Trophoblast cell (in vitro differentiated cells and primary cell): ENCODE data around the gene GOLGA8S.
"Not testable (repeated sequence)": the region's sequence is repeated elsewhere in the genome, so short reads cannot be mapped to it uniquely, and the experiment has no call there.

Experiments
- DNase-seq, 2 donors: peaks; one replicate each; pipeline ENCODE4 v3.0.0-alpha.2; 2016
- H2AFZ ChIP-seq: 2 replicates; pipeline ENCODE4 v1.6.1; 2013; ENCODE audit warnings: low read length, moderate library complexity, mild to moderate bottlenecking; ENCODE audit not compliant: insufficient read depth, poor library complexity
- H2AK5ac ChIP-seq: 2 replicates; pipeline ENCODE4 v1.6.1; 2013; ENCODE audit warnings: mild to moderate bottlenecking, low read length
- H2BK120ac ChIP-seq: 2 replicates; pipeline ENCODE4 v1.6.1; 2013; ENCODE audit warnings: low read length, mild to moderate bottlenecking, moderate library complexity; ENCODE audit not compliant: insufficient read depth, poor library complexity
- H2BK12ac ChIP-seq: 2 replicates; pipeline ENCODE4 v1.6.1; 2013; ENCODE audit warnings: mild to moderate bottlenecking, low read length, moderate library complexity
- H2BK5ac ChIP-seq: 2 replicates; pipeline ENCODE4 v1.6.1; 2013; ENCODE audit warnings: low read length, low read depth, moderate library complexity, mild to moderate bottlenecking; ENCODE audit not compliant: poor library complexity
- H3K14ac ChIP-seq: 2 replicates; pipeline ENCODE4 v1.6.1; 2013; ENCODE audit warnings: mild to moderate bottlenecking, low read length
- H3K18ac ChIP-seq: 2 replicates; pipeline ENCODE4 v1.6.1; 2013; ENCODE audit warnings: mild to moderate bottlenecking, low read length
- H3K23ac ChIP-seq: 2 replicates; pipeline ENCODE4 v1.6.1; 2013; ENCODE audit warnings: low read length
- H3K27ac ChIP-seq: 2 replicates; pipeline ENCODE4 v1.5.1; 2013; ENCODE audit warnings: low read depth, mild to moderate bottlenecking, inconsistent platforms, low read length, moderate library complexity
- H3K27me3 ChIP-seq: 2 replicates; pipeline ENCODE4 v1.6.1; 2013; ENCODE audit warnings: inconsistent platforms, mild to moderate bottlenecking, low read length, moderate library complexity; ENCODE audit not compliant: insufficient read depth
- H3K36me3 ChIP-seq, 2 experiments: 1 replicate in 1 of 2; 2 replicates in 1 of 2; pipeline ENCODE4 v1.6.1; 2013; ENCODE audit warnings: low read length in 2 of 2, mild to moderate bottlenecking in 2 of 2, moderate library complexity in 1 of 2; ENCODE audit not compliant: insufficient read depth in 2 of 2, control insufficient read depth in 1 of 2
- H3K4ac ChIP-seq: 2 replicates; pipeline ENCODE4 v1.6.1; 2013; ENCODE audit warnings: low read depth, mild to moderate bottlenecking, low read length, moderate library complexity
- H3K4me1 ChIP-seq, 2 experiments: 1 replicate in 1 of 2; 2 replicates in 1 of 2; pipeline ENCODE4 v1.6.1; 2013; ENCODE audit warnings: low read length in 2 of 2, mild to moderate bottlenecking in 2 of 2, moderate library complexity in 1 of 2; ENCODE audit not compliant: insufficient read depth in 2 of 2, control insufficient read depth in 1 of 2
- H3K4me2 ChIP-seq: 2 replicates; pipeline ENCODE4 v1.6.1; 2013; ENCODE audit warnings: inconsistent platforms, mild to moderate bottlenecking, low read length, moderate library complexity
- H3K4me3 ChIP-seq: 2 replicates; pipeline ENCODE4 v1.5.1; 2013; ENCODE audit warnings: mild to moderate bottlenecking, low read depth, low read length, inconsistent platforms
- H3K79me1 ChIP-seq: one replicate; pipeline ENCODE4 v1.6.1; 2013; ENCODE audit warnings: low read length
- H3K79me2 ChIP-seq: 2 replicates; pipeline ENCODE4 v1.6.1; 2013; ENCODE audit warnings: low read length, mild to moderate bottlenecking; ENCODE audit not compliant: control insufficient read depth, insufficient read depth, poor library complexity
- H3K9ac ChIP-seq: 2 replicates; pipeline ENCODE4 v1.6.1; 2013; ENCODE audit warnings: mild to moderate bottlenecking, low read length
- H3K9me3 ChIP-seq: 2 replicates; pipeline ENCODE4 v1.6.1; 2013; ENCODE audit warnings: low read depth, mild to moderate bottlenecking, control low read depth, inconsistent platforms, low read length; ENCODE audit not compliant: insufficient read depth
- H4K12ac ChIP-seq: 2 replicates; pipeline ENCODE4 v1.6.1; 2013; ENCODE audit warnings: low read depth, mild to moderate bottlenecking, low read length, moderate library complexity
- H4K8ac ChIP-seq: 2 replicates; pipeline ENCODE4 v1.6.1; 2013; ENCODE audit warnings: low read depth, mild to moderate bottlenecking, low read length, moderate library complexity
- H4K91ac ChIP-seq: one replicate; pipeline ENCODE4 v1.6.1; 2013; ENCODE audit warnings: low read depth, mild to moderate bottlenecking, low read length, moderate library complexity
- WGBS: extraction: QIAGEN DNeasy Blood & Tissue Kit; methylation state at CpG from one replicate; pipeline ENCODE4 v1.1.7; 2013; ENCODE audit warnings: missing lambda C conversion rate; ENCODE audit not compliant: insufficient read length, insufficient coverage; ENCODE audit errors: extremely low coverage; 5-methylcytosine and 5-hydroxymethylcytosine counted together

The GOLGA8S gene

GRCh38 chr15:23334096-23334495 lies 20.5 kb upstream of the GOLGA8S start, which contains the start of gene GOLGA6L26:
TSS of gene GOLGA6L26 (minus strand) at chr15:23334196. CDS start at chr15:23334135, 61 bp downstream.
- H3K14ac ChIP-seq, H3K18ac ChIP-seq, H3K79me2 ChIP-seq, H3K9me3 ChIP-seq, H3K9ac ChIP-seq, H3K36me3 ChIP-seq, H3K79me1 ChIP-seq, H4K8ac ChIP-seq, H3K23ac ChIP-seq, H3K4me2 ChIP-seq, H3K4ac ChIP-seq, H2AFZ ChIP-seq, H4K91ac ChIP-seq, H2BK12ac ChIP-seq, H3K27me3 ChIP-seq, H3K4me3 ChIP-seq, H3K27ac ChIP-seq, H2BK120ac ChIP-seq, H2AK5ac ChIP-seq, H3K4me1 ChIP-seq, H4K12ac ChIP-seq, H2BK5ac ChIP-seq, DNase-seq: not testable (repeated sequence)
- WGBS = no CpG with 5 or more reads among the region's 7 CpGs

GRCh38 chr15:23362622-23363021 lies 8.1 kb downstream of the GOLGA8S start:
- not testable (repeated sequence) for H3K4me1 ChIP-seq, H4K91ac ChIP-seq, H2BK120ac ChIP-seq, H2BK12ac ChIP-seq, H3K23ac ChIP-seq, DNase-seq, H4K8ac ChIP-seq, H2AFZ ChIP-seq, H2BK5ac ChIP-seq, H3K18ac ChIP-seq, H2AK5ac ChIP-seq, H3K79me2 ChIP-seq, H4K12ac ChIP-seq, H3K27me3 ChIP-seq, H3K9ac ChIP-seq, H3K4me3 ChIP-seq, H3K9me3 ChIP-seq, H3K36me3 ChIP-seq, H3K4me2 ChIP-seq, H3K4ac ChIP-seq, H3K14ac ChIP-seq, H3K79me1 ChIP-seq, H3K27ac ChIP-seq
- no CpG with 5 or more reads among the region's 5 CpGs for WGBS

GRCh38 chr15:23364261-23364660 lies 9.7 kb downstream of the GOLGA8S start:
- no CpG with 5 or more reads among the region's 9 CpGs for WGBS
- not testable (repeated sequence) for DNase-seq

GRCh38 chr15:23370578-23370977 lies 16.0 kb downstream of the GOLGA8S start:
- Histone ChIP-seq H3K27ac (no peak overlapping the region), H3K4ac (no peak overlapping the region), H3K18ac (no peak overlapping the region), H3K4me2 (no peak overlapping the region), H2AK5ac (no peak overlapping the region), H3K79me1 (no peaks in the 10 kb centered on the region), H3K27me3 (no peaks in the 10 kb centered on the region), H3K4me1 (no peaks in the 10 kb centered on the region), H3K79me2 (no peaks in the 10 kb centered on the region), H2BK120ac (no peak overlapping the region), H3K14ac (no peak overlapping the region), H4K12ac (no peak overlapping the region), H2BK12ac (no peak overlapping the region), H3K9me3 (peaks cover 6% of the 10 kb centered on the region), H3K23ac (no peak overlapping the region), H4K91ac (no peak overlapping the region), H2AFZ (no peak overlapping the region), H3K9ac (no peak overlapping the region), H3K36me3 (no peaks in the 10 kb centered on the region), H2BK5ac (no peak overlapping the region), H4K8ac (no peak overlapping the region), H3K4me3 (no peak overlapping the region)
- DNase-seq = no peak
- WGBS = no CpG with 5 or more reads among the region's 2 CpGs

More at GRCh38 chr15:23364261-23364660, 9.7 kb downstream of the GOLGA8S start:
- not testable (repeated sequence) for H3K9ac ChIP-seq, H3K79me2 ChIP-seq, H3K79me1 ChIP-seq, H3K4ac ChIP-seq, H3K14ac ChIP-seq, H4K91ac ChIP-seq, H3K36me3 ChIP-seq, H2AFZ ChIP-seq, H2BK120ac ChIP-seq, H3K4me2 ChIP-seq, H2AK5ac ChIP-seq, H4K8ac ChIP-seq, H3K18ac ChIP-seq, H3K27me3 ChIP-seq, H4K12ac ChIP-seq, H2BK12ac ChIP-seq, H3K4me3 ChIP-seq, H3K27ac ChIP-seq, H2BK5ac ChIP-seq, H3K9me3 ChIP-seq, H3K23ac ChIP-seq, H3K4me1 ChIP-seq
